ENCODE results near the gene ARHGEF10L.

GRCh38 chr1:17582124-17582774 is 42.8 kb downstream of the ARHGEF10L start:
- TF ChIP-seq CTCF (conservative IDR thresholded peaks at IDR 0.05; ENCODE audit: low read depth, low read length) (no peak), EZH2 (IDR thresholded peaks at IDR 0.05; ENCODE audit: borderline replicate concordance, low read depth, low read length, poor library complexity, severe bottlenecking) (no peak)
